ENCODE data around the gene ACE.

DNA sequence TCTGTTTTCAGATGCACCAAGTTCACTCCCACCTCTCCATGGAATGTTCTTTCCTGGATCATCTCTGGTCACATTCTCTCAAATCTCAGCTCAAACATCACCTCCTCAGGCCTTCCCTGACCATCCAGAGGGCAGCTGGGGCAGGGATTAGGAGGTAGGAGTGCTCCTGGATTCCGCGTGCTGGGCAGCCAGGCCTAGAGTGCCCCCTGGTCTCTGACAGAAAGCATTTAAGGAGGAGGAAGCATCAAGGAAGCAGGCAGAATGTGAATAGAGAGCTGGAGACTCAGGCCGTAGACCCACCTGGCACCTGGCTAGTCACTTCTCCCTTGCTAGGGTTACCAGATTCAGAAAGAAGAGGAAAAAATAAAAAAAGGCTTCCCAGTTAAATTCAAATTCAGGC, 28.2 kb upstream of the ACE start:
- TF ChIP-seq CTCF (IDR thresholded peaks at IDR 0.05 in 4 of 5, conservative IDR thresholded peaks at IDR 0.05 in 1 of 5) (no peak), POLR2A (IDR thresholded peaks at IDR 0.05) (no peak)

Measured in gastrocnemius medialis (tissue), 4 donors.